OCI-LY3 (cell line): Measurements from ENCODE around the gene TIAM2.

Experiments used
- H2AFZ ChIP-seq: fragments of 200-600, 300-600 bp; shearing (Covaris generic); 2 replicates; pipeline ENCODE4 v1.6.0; 2014; ENCODE audit warnings: antibody characterized with exemption, low read depth, low read length
- H3K27ac ChIP-seq: fragments of 200-600, 300-600 bp; sonication (generic); 2 replicates; pipeline ENCODE4 v1.5.1; 2014; ENCODE audit warnings: mild to moderate bottlenecking, low read length, moderate library complexity, mixed read lengths
- H3K27me3 ChIP-seq: fragments of 200-600, 300-600 bp; sonication (generic); 2 replicates; pipeline ENCODE4 v1.6.1; 2014; ENCODE audit warnings: low read depth, low read length, mixed read lengths
- H3K36me3 ChIP-seq: fragments of 200-600, 300-600 bp; sonication (generic); replicated peaks from 2 replicates; pipeline ENCODE3; 2014; ENCODE audit warnings: low read depth, low read length, mixed read lengths
- H3K4me1 ChIP-seq: fragments of 300-600, 200-600 bp; sonication (generic); 2 replicates; pipeline ENCODE4 v1.6.1; 2014; ENCODE audit warnings: low read length, mixed read lengths
- H3K4me2 ChIP-seq: fragments of 200-600, 300-600 bp; sonication (generic); 2 replicates; pipeline ENCODE4 v1.6.1; 2014; ENCODE audit warnings: low read length, mixed read lengths
- H3K4me3 ChIP-seq: fragments of 300-600, 200-600 bp; sonication (generic); 2 replicates; pipeline ENCODE4 v1.5.1; 2014; ENCODE audit warnings: antibody characterized with exemption, mild to moderate bottlenecking, low read length, moderate library complexity
- H3K79me2 ChIP-seq: fragments of 300-600, 200-600 bp; shearing (Covaris generic); 2 replicates; pipeline ENCODE4 v1.6.1; 2014; ENCODE audit warnings: mild to moderate bottlenecking, low read length, mixed read lengths
- H3K9ac ChIP-seq: fragments of 300-600, 200-600 bp; shearing (Covaris generic); 2 replicates; pipeline ENCODE4 v1.6.0; 2014; ENCODE audit warnings: mild to moderate bottlenecking, low read length, moderate library complexity
- H3K9me3 ChIP-seq: fragments of 200-600, 300-600 bp; shearing (Covaris generic); 2 replicates; pipeline ENCODE4 v1.6.1; 2014; ENCODE audit warnings: low read length, mixed read lengths; ENCODE audit not compliant: insufficient read depth
- H4K20me1 ChIP-seq: fragments of 200-600, 300-600 bp; sonication (generic); 2 replicates; pipeline ENCODE4 v1.6.1; 2016; ENCODE audit warnings: low read length, mixed read lengths; ENCODE audit not compliant: insufficient read depth
- CTCF ChIP-seq: fragments of 200-600, 300-600 bp; sonication (generic); IDR thresholded peaks from 2 replicates; pipeline ENCODE4 v1.5.1; 2014; ENCODE audit warnings: antibody characterized with exemption, low read length, low read depth
- EZH2phosphoT487 ChIP-seq: fragments of 200-600 bp; shearing (Covaris generic); IDR thresholded peaks from 2 replicates; pipeline ENCODE4 v1.6.1; 2018; ENCODE audit warnings: antibody characterized with exemption, mixed run types, low read depth

TIAM2 gene

DNA sequence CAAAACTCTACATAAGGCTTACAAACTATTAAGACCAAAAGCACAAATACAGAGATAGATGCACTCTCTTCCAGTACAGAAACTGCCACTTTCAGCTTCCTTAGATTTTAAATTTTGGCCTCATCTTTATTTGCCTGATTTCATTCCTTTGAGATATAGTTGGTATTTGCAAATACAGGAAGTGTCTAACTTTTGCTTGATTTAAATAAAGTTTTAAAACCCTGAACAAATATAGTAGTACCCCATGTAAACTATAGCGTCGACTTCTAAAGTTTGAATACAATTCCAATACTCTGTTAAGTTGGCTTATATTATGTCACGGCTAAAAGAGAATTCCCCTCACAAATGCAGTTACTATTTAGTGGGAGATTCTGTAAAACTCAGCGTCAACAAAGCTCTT lies 267.5 kb downstream of the TIAM2 start:
- H3K79me2 ChIP-seq: no peaks in the 10 kb centered on the region
- no peak overlapping the region for H3K27ac ChIP-seq
- no peak overlapping the region for H3K4me3 ChIP-seq
- no peak overlapping the region for H2AFZ ChIP-seq
- no peaks in the 10 kb centered on the region for H3K9me3 ChIP-seq
- no peaks in the 10 kb centered on the region for H4K20me1 ChIP-seq
- no peaks in the 10 kb centered on the region for H3K27me3 ChIP-seq
- no peak overlapping the region for H3K4me2 ChIP-seq
- peaks cover 6% of the 10 kb centered on the region for H3K36me3 ChIP-seq
- TF ChIP-seq EZH2phosphoT487 (no peak), CTCF (no peak)
- H3K9ac ChIP-seq: no peak overlapping the region
- no peaks in the 10 kb centered on the region for H3K4me1 ChIP-seq

GRCh38 chr6:155263373-155264063 lies 268.4 kb downstream of the TIAM2 start, which contains the start of gene CLDN20:
TSS of gene CLDN20 (plus strand) at chr6:155264013. CDS start at chr6:155275720, 11,707 bp downstream.
- Histone ChIP-seq H3K4me2 (no peak within 1 kb of the TSS), H3K36me3 (peaks cover 5% of the 10 kb centered on the region), H3K4me1 (no peaks in the 10 kb centered on the region), H4K20me1 (no peaks in the 10 kb centered on the region), H3K27ac (no peak within 1 kb of the TSS), H2AFZ (no peak within 1 kb of the TSS), H3K9ac (no peak within 1 kb of the TSS), H3K79me2 (no peaks in the 10 kb centered on the region), H3K4me3 (no peak within 1 kb of the TSS), H3K27me3 (no peaks in the 10 kb centered on the region), H3K9me3 (no peaks in the 10 kb centered on the region)
- TF ChIP-seq EZH2phosphoT487 (no peak), CTCF (no peak)

DNA sequence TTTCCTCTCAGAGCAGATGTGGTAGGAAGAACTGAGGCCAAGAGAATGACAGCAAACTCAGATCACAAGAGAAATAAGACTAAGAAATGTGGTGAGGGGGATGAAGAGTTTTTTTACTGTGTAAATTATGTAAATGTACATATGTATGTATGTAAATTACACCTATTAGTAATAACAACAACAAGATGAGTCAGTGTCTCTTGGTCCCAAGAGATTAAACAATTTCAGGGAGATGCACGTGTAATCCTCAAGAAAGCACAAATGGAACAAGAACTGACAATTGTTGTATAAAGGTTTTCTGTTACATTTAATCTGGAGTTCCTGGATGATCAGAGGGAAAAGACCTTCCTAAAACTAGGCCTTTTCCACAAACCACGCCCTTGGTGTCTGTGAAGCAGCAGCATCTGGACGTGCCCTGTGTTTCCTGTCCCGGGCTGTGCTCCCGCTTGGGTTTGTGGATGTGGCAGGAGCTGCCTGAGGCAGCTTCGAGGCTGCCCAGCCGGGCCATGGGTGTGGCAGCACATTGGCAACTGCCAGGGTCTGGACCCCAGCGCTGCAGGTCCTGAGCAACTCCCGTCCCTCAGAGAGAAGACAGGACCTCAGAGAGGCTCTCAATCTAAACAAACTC lies 269.7 kb downstream of the TIAM2 start:
- no peak overlapping the region for H2AFZ ChIP-seq
- H3K9me3 ChIP-seq: no peaks in the 10 kb centered on the region
- no peak overlapping the region for H3K9ac ChIP-seq
- no peak overlapping the region for H3K27ac ChIP-seq
- H3K36me3 ChIP-seq: peaks cover 2% of the 10 kb centered on the region
- no peaks in the 10 kb centered on the region for H3K27me3 ChIP-seq
- TF ChIP-seq EZH2phosphoT487: no peak
- H3K4me1 ChIP-seq: no peaks in the 10 kb centered on the region
- H3K79me2 ChIP-seq: no peaks in the 10 kb centered on the region
- no peak overlapping the region for H3K4me2 ChIP-seq
- H3K4me3 ChIP-seq: no peak overlapping the region
- no peaks in the 10 kb centered on the region for H4K20me1 ChIP-seq

DNA sequence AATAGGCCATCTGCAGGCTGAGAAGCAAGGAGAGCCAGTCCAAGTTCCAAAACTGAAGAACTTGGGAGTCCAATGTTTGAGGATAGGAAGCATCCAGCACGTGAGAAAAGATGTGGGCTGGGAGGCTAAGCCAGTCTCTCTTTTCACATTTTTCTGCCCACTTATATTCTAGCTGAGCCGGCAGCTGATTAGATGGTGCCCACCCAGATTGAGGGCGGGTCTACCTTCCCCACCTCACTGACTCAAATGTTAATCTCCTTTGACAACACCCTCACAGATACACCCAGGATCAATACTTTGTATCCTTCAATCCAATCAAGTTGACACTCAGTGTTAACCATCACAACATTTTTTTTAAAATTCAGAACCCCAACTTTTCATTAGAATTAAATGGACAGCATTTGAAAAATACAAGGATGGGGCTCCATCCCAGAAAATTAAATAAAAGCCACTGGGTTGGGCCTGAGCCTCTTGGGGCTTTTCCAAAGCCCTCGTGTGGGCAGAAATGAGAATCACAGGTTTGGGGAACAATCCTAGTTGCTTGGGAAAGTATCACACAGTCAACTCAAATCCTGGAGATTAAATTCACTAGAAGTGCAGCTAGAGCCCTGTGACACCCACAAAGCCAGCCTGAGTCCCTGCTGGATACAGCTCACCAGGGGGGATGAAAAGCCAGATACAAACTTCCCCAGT lies 270.9 kb downstream of the TIAM2 start:
- Histone ChIP-seq H3K36me3 (peaks cover 2% of the 10 kb centered on the region), H3K4me3 (no peak overlapping the region), H3K27ac (no peak overlapping the region), H3K9me3 (no peaks in the 10 kb centered on the region), H3K9ac (no peak overlapping the region), H2AFZ (no peak overlapping the region), H3K27me3 (no peaks in the 10 kb centered on the region), H4K20me1 (no peaks in the 10 kb centered on the region), H3K4me1 (no peaks in the 10 kb centered on the region), H3K79me2 (no peaks in the 10 kb centered on the region), H3K4me2 (no peak overlapping the region)
- no peak for TF ChIP-seq EZH2phosphoT487
- TF ChIP-seq CTCF: no peak
